ENCODE results near the gene RNF217.

RNF217 gene

GRCh38 chr6:124968401-124968800 lies 6.2 kb downstream of the RNF217 start:
- peaks cover 6 to 9% of the 10 kb centered on the region in 2 donors for H3K9me3 Mint-ChIP-seq

GRCh38 chr6:124970243-124970642 lies 8.0 kb downstream of the RNF217 start:
- H3K4me1 Mint-ChIP-seq (ENCODE audit: low read depth in 2 of 2): no peaks in the 10 kb centered on the region
- DNase-seq: no peak
- H3K27ac Mint-ChIP-seq: no peak overlapping the region
- no peak for ATAC-seq (replicated peaks)
- no peak overlapping the region for H3K4me3 Mint-ChIP-seq
- peaks cover 6% of the 10 kb centered on the region in 2 donors for H3K9me3 Mint-ChIP-seq
- H3K36me3 Mint-ChIP-seq (ENCODE audit: insufficient read depth): no peaks in the 10 kb centered on the region
- no peaks in the 10 kb centered on the region for H3K27me3 Mint-ChIP-seq

More at GRCh38 chr6:124968401-124968800, 6.2 kb downstream of the RNF217 start:
- Mint-ChIP-seq H3K36me3 (ENCODE audit: insufficient read depth) (no peaks in the 10 kb centered on the region), H3K27me3 (peaks cover 3 to 14% of the 10 kb centered on the region in 2 donors), H3K27ac (no peak overlapping the region), H3K4me3 (no peak overlapping the region), H3K4me1 (ENCODE audit: low read depth in 2 of 2) (peaks cover 0 to 1% of the 10 kb centered on the region in 2 donors)
- no peak for ATAC-seq (replicated peaks)
- no peak for DNase-seq

GRCh38 chr6:124970763-124971162 lies 8.5 kb downstream of the RNF217 start:
- Mint-ChIP-seq H3K9me3 (peaks cover 6% of the 10 kb centered on the region in 2 donors), H3K27ac (no peak overlapping the region), H3K4me1 (ENCODE audit: low read depth in 2 of 2) (no peaks in the 10 kb centered on the region), H3K4me3 (no peak overlapping the region), H3K36me3 (ENCODE audit: insufficient read depth) (no peaks in the 10 kb centered on the region), H3K27me3 (no peaks in the 10 kb centered on the region)
- no peak for DNase-seq
- no peak for ATAC-seq (replicated peaks)

- H3K36me3 Mint-ChIP-seq (ENCODE audit: insufficient read depth): no peaks in the 10 kb centered on the region
- H3K27ac Mint-ChIP-seq: no peak overlapping the region
- peaks cover under 1 to 5% of the 10 kb centered on the region in 2 donors for H3K27me3 Mint-ChIP-seq
- peaks cover 7% of the 10 kb centered on the region in 2 donors for H3K9me3 Mint-ChIP-seq
- no peak for ATAC-seq (replicated peaks)
- H3K4me3 Mint-ChIP-seq: no peak overlapping the region
- H3K4me1 Mint-ChIP-seq (ENCODE audit: low read depth in 2 of 2): no peaks in the 10 kb centered on the region
- no peak for DNase-seq
These were observed 11.5 kb downstream of the RNF217 start for GRCh38 chr6:124973780-124974179.

- DNase-seq: no peak
- ATAC-seq (replicated peaks): no peak
- peaks cover 7 to 8% of the 10 kb centered on the region in 2 donors for H3K27me3 Mint-ChIP-seq
- H3K27ac Mint-ChIP-seq: no peak overlapping the region
- H3K36me3 Mint-ChIP-seq (ENCODE audit: insufficient read depth): no peaks in the 10 kb centered on the region
- H3K4me1 Mint-ChIP-seq (ENCODE audit: low read depth in 2 of 2): no peaks in the 10 kb centered on the region
- H3K9me3 Mint-ChIP-seq: peaks cover 7 to 15% of the 10 kb centered on the region in 2 donors
- no peak overlapping the region for H3K4me3 Mint-ChIP-seq
These were observed 12.6 kb downstream of the RNF217 start for GRCh38 chr6:124974771-124975377.

- no peak for ATAC-seq (replicated peaks)
These were observed 15.1 kb downstream of the RNF217 start for GRCh38 chr6:124977067-124977908.

GRCh38 chr6:124978451-124979293 lies 16.4 kb downstream of the RNF217 start:
- Mint-ChIP-seq H3K4me3 (no peak overlapping the region), H3K27me3 (peaks cover 7 to 12% of the 10 kb centered on the region in 2 donors), H3K9me3 (peaks cover 1 to 9% of the 10 kb centered on the region in 2 donors), H3K27ac (no peak overlapping the region), H3K36me3 (ENCODE audit: insufficient read depth) (no peaks in the 10 kb centered on the region), H3K4me1 (ENCODE audit: low read depth in 2 of 2) (no peaks in the 10 kb centered on the region)
- DNase-seq (no peak), ATAC-seq (replicated peaks) (no peak)

More at GRCh38 chr6:124977067-124977908, 15.1 kb downstream of the RNF217 start:
- Mint-ChIP-seq H3K27ac (no peak overlapping the region), H3K4me1 (ENCODE audit: low read depth in 2 of 2) (no peaks in the 10 kb centered on the region), H3K27me3 (peaks cover 7 to 12% of the 10 kb centered on the region in 2 donors), H3K36me3 (ENCODE audit: insufficient read depth) (no peaks in the 10 kb centered on the region), H3K4me3 (no peak overlapping the region), H3K9me3 (peaks cover 1 to 9% of the 10 kb centered on the region in 2 donors)
- no peak for DNase-seq

- H3K27me3 Mint-ChIP-seq: peaks cover 7 to 12% of the 10 kb centered on the region in 2 donors
- ATAC-seq (replicated peaks) (no peak), DNase-seq (no peak)
- H3K4me1 Mint-ChIP-seq (ENCODE audit: low read depth in 2 of 2): no peaks in the 10 kb centered on the region
- H3K36me3 Mint-ChIP-seq (ENCODE audit: insufficient read depth): no peaks in the 10 kb centered on the region
- H3K9me3 Mint-ChIP-seq: peaks cover 1 to 9% of the 10 kb centered on the region in 2 donors
- no peak overlapping the region for H3K27ac Mint-ChIP-seq
- H3K4me3 Mint-ChIP-seq: no peak overlapping the region
These were observed 17.0 kb downstream of the RNF217 start for GRCh38 chr6:124979294-124979678.

GRCh38 chr6:124982669-124983068 lies 20.4 kb downstream of the RNF217 start:
- no peak for ATAC-seq (replicated peaks)
- Mint-ChIP-seq H3K27ac (no peak overlapping the region), H3K4me1 (ENCODE audit: low read depth in 2 of 2) (no peaks in the 10 kb centered on the region), H3K36me3 (ENCODE audit: insufficient read depth) (no peaks in the 10 kb centered on the region), H3K9me3 (peaks cover 0 to 9% of the 10 kb centered on the region in 2 donors), H3K4me3 (no peak overlapping the region), H3K27me3 (peaks cover 7 to 12% of the 10 kb centered on the region in 2 donors)
- no peak for DNase-seq

GRCh38 chr6:124983383-124984083 lies 21.3 kb downstream of the RNF217 start:
- Mint-ChIP-seq H3K9me3 (peaks cover 0 to 9% of the 10 kb centered on the region in 2 donors), H3K4me1 (ENCODE audit: low read depth in 2 of 2) (no peaks in the 10 kb centered on the region), H3K27me3 (peaks cover 4 to 12% of the 10 kb centered on the region in 2 donors), H3K27ac (no peak overlapping the region), H3K36me3 (ENCODE audit: insufficient read depth) (no peaks in the 10 kb centered on the region), H3K4me3 (no peak overlapping the region)
- ATAC-seq (replicated peaks): no peak
- DNase-seq: no peak

GRCh38 chr6:124984668-124985338 lies 22.6 kb downstream of the RNF217 start:
- Mint-ChIP-seq H3K27me3 (peaks cover 0 to 5% of the 10 kb centered on the region in 2 donors), H3K4me1 (ENCODE audit: low read depth in 2 of 2) (no peaks in the 10 kb centered on the region)
- no peak for ATAC-seq (replicated peaks)

GRCh38 chr6:124986164-124986563 lies 23.9 kb downstream of the RNF217 start:
- no peak for ATAC-seq (replicated peaks)
- DNase-seq: no peak
- no peak overlapping the region for H3K4me3 Mint-ChIP-seq
- H3K27ac Mint-ChIP-seq: no peak overlapping the region
- no peaks in the 10 kb centered on the region for H3K27me3 Mint-ChIP-seq
- peaks cover 0 to 2% of the 10 kb centered on the region in 2 donors for H3K9me3 Mint-ChIP-seq
- H3K4me1 Mint-ChIP-seq (ENCODE audit: low read depth in 2 of 2): no peaks in the 10 kb centered on the region
- no peaks in the 10 kb centered on the region for H3K36me3 Mint-ChIP-seq (ENCODE audit: insufficient read depth)

More at GRCh38 chr6:124984668-124985338, 22.6 kb downstream of the RNF217 start:
- Mint-ChIP-seq H3K36me3 (ENCODE audit: insufficient read depth) (no peaks in the 10 kb centered on the region), H3K27ac (no peak overlapping the region), H3K9me3 (no peaks in the 10 kb centered on the region), H3K4me3 (no peak overlapping the region)
- no peak for DNase-seq

All from effector memory CD8-positive, alpha-beta T cell (primary cell).